HCT116 (cell line): ENCODE data around the gene ARHGEF3.

Experiments
- POLR2A ChIP-seq: IDR thresholded peaks from 2 replicates; pipeline ENCODE4 v1.7.0; 2011; ENCODE audit warnings: borderline replicate concordance; ENCODE audit not compliant: insufficient read depth, insufficient read length; ENCODE audit errors: extremely low read depth
- TF ChIP-seq, protein P1 (sequence below): IDR thresholded peaks from 2 replicates; pipeline ENCODE4 v1.6.1; 2012

DNA sequence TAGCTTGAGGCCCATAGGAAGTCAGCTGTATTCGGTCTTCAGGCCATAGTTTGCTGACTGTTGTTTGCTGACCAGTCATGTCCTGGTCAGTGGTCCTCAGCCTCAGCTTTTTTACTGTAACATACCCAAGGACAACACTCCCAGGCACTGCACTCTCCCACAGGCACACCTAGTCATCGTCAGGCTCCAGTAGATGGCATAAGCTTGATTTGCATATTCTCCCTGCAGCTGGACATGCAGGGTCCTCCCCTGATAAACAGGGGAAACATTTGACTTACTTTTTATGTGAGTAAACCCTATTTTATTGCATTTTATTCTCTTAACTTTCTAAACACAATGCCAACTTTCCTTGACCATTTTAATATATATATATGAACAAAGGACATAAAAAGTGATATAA lies 22.9 kb downstream of the ARHGEF3 start:
- TF ChIP-seq POLR2A, result no peak
- TF ChIP-seq, protein P1, sequence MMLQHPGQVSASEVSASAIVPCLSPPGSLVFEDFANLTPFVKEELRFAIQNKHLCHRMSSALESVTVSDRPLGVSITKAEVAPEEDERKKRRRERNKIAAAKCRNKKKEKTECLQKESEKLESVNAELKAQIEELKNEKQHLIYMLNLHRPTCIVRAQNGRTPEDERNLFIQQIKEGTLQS, result no peak
